ENCODE measurements around the gene DIO2. TPM values are rescaled to one million over a fixed set of nuclear protein-coding genes. Genes with fewer than 3 reads are reported as not detected.

Gene DIO2
- total RNA-seq = 1 to 10 TPM in 3 of 4 donors, under 1 TPM in 1; 0.56 to 3.5 (median 1.7) TPM

GRCh38 chr14:80211153-80212022 lies at the start of gene DIO2:
DIO2 (minus strand) TSS chr14:80211504; CDS start chr14:80211472, 32 bp downstream.
- no peak for TF ChIP-seq CTCF (IDR thresholded peaks at IDR 0.05)
- ATAC-seq (ENCODE audit: low FRiP score) (peak; percentile 33), DNase-seq (ENCODE audit: low spot score) (no peak)

- no peak for TF ChIP-seq CTCF (IDR thresholded peaks at IDR 0.05)
- no peak for DNase-seq (ENCODE audit: low spot score)
- no peak for ATAC-seq (ENCODE audit: low FRiP score)
Measured at GRCh38 chr14:80260645-80261044, 49.3 kb upstream of the DIO2 start.

- DNase-seq (ENCODE audit: low spot score) = no peak
- no peak for ATAC-seq (ENCODE audit: low FRiP score)
- TF ChIP-seq CTCF (IDR thresholded peaks at IDR 0.05) = no peak
Measured at GRCh38 chr14:80239631-80240030, 28.3 kb upstream of the DIO2 start.

- ATAC-seq (ENCODE audit: low FRiP score) (no peak), DNase-seq (ENCODE audit: low spot score) (no peak)
- no peak for TF ChIP-seq CTCF (IDR thresholded peaks at IDR 0.05)
Measured at GRCh38 chr14:80237143-80237542, 25.8 kb upstream of the DIO2 start.

- ATAC-seq (ENCODE audit: low FRiP score) = no peak
- no peak for DNase-seq (ENCODE audit: low spot score)
- no peak for TF ChIP-seq CTCF (IDR thresholded peaks at IDR 0.05)
Measured at GRCh38 chr14:80233470-80234089, 22.3 kb upstream of the DIO2 start.

GRCh38 chr14:80231702-80232101 lies 20.4 kb upstream of the DIO2 start:
- DNase-seq (ENCODE audit: low spot score) = no peak
- ATAC-seq (ENCODE audit: low FRiP score) = no peak
- no peak for TF ChIP-seq CTCF (IDR thresholded peaks at IDR 0.05)
